H7 (cell line): ENCODE measurements around the gene CLEC3B. TPM values are rescaled to one million over a fixed set of nuclear protein-coding genes. Genes with fewer than 3 reads are reported as not detected.

Source experiments
- DNase-seq: peaks from one replicate; pipeline ENCODE4 v3.0.0; 2012
- H3K27me3 ChIP-seq: 2 replicates; pipeline ENCODE4 v1.6.0; 2011; ENCODE audit warnings: mild to moderate bottlenecking, low read length; ENCODE audit not compliant: control insufficient read depth, insufficient read depth
- H3K36me3 ChIP-seq: replicated peaks from 2 replicates; pipeline ENCODE4 v1.5.1; 2011; ENCODE audit warnings: low read length; ENCODE audit not compliant: control insufficient read depth, insufficient read depth
- H3K4me3 ChIP-seq: 2 replicates; pipeline ENCODE4 v1.5.1; 2011; ENCODE audit warnings: low read depth, mild to moderate bottlenecking, control low read depth, low read length, moderate library complexity; ENCODE audit not compliant: insufficient read depth
- total RNA-seq: library from RNA; depleted of rRNA; stranded (reverse); fragments of >200 nt; shearing (Covaris generic); gene quantifications from 2 replicates; pipeline ENCODE4 v1.2.3, GENCODE V29; 2014

CLEC3B gene
- total RNA-seq, 1 experiment from 2014 or later: not detected

GRCh38 chr3:45016916-45017315, 9.2 kb upstream of the CLEC3B start:
- no peak overlapping the region for H3K4me3 ChIP-seq
- no peak for DNase-seq
- peaks cover 5% of the 10 kb centered on the region for H3K36me3 ChIP-seq
- no peaks in the 10 kb centered on the region for H3K27me3 ChIP-seq

GRCh38 chr3:45017821-45018220, 8.3 kb upstream of the CLEC3B start:
- no peaks in the 10 kb centered on the region for H3K27me3 ChIP-seq
- no peak for DNase-seq
- H3K4me3 ChIP-seq: no peak overlapping the region
- H3K36me3 ChIP-seq: peaks cover 3% of the 10 kb centered on the region

GRCh38 chr3:45020534-45020933, 5.6 kb upstream of the CLEC3B start:
- Histone ChIP-seq H3K27me3 (no peaks in the 10 kb centered on the region), H3K4me3 (no peak overlapping the region), H3K36me3 (no peaks in the 10 kb centered on the region; the same call in 1 of the 2 replicates)
- DNase-seq: no peak

DNA sequence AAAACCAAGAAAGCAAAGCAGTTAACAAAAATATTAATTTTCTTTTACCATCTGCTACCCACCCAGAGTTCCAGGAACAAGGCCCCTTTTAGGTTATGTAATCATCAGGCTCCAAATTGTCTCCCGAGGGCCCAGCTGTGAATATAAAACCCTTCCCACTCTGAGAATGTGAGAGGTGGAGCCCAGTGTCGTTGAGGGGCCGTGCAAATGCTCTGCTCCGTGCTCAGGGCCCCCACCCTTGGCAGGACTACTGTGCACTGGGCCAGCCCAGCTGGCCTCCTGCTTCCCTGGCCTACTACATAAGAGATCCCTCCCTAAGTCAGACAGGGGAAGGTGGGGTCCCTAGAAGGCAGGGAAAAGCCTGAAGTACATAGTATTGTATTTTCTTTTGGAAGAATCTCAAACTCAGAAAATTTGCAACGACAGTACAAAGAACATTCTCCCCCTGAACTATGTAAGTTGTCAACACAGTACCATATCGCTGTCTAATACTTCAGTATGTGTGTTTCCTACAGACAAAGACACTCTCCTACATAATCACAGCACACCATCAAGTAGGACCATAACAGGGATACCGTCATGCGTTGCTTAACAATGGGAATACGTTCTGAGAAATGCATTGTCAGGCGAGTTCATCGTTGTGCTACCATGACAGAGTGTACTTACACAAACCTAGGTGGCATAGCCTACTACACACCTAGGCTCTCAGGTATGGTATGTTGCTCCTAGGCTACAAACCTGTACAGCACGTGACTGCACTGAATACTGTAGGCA, 4.4 kb upstream of the CLEC3B start:
- Histone ChIP-seq H3K27me3 (no peaks in the 10 kb centered on the region), H3K4me3 (no peak overlapping the region), H3K36me3 (no peaks in the 10 kb centered on the region; the same call in 1 of the 2 replicates)
- no peak for DNase-seq

GRCh38 chr3:45023675-45024074, 2.4 kb upstream of the CLEC3B start:
- H3K4me3 ChIP-seq: no peak overlapping the region
- DNase-seq: no peak
- H3K36me3 ChIP-seq: no peaks in the 10 kb centered on the region
- no peaks in the 10 kb centered on the region for H3K27me3 ChIP-seq

DNA sequence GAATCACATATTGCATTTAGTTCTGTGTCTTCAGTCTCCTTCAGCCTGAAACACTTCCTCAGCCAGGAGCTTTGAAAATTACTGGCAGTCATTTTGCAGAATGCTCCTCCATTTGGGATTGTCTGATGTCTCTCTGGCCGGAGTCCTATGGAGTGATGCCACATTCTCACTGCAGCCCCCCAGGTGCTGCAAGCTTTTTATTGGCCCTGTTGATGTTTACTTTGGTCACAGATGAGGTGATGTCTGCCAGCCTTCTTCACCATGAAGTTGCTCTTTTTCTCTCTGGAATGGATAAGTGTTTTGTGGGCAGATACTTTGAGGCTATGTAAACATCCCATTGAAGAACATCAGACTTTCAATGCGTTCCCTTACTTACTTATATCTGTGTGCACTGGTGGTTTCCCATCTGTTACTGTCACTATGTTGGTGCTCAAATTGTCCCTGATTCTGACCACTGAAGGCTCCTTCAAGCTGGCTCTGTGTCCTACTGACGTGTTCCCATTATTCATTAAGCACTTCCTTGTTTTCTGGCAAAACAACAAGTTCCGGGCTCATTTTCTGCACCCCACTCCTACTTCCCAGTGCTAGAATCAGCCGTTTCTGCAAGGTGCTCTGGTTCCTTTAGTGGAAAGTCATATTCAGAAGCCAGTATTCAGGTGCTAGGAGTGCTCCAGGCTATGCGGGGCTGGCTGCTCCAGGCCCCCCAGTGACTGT, 1.4 kb upstream of the CLEC3B start:
- DNase-seq: no peak
- Histone ChIP-seq H3K27me3 (no peaks in the 10 kb centered on the region), H3K36me3 (no peaks in the 10 kb centered on the region), H3K4me3 (no peak overlapping the region)

GRCh38 chr3:45026957-45027356, 854 bp downstream of the CLEC3B start:
- DNase-seq: peak; percentile 57
- H3K27me3 ChIP-seq: no peaks in the 10 kb centered on the region
- no peak overlapping the region for H3K4me3 ChIP-seq
- no peaks in the 10 kb centered on the region for H3K36me3 ChIP-seq

DNA sequence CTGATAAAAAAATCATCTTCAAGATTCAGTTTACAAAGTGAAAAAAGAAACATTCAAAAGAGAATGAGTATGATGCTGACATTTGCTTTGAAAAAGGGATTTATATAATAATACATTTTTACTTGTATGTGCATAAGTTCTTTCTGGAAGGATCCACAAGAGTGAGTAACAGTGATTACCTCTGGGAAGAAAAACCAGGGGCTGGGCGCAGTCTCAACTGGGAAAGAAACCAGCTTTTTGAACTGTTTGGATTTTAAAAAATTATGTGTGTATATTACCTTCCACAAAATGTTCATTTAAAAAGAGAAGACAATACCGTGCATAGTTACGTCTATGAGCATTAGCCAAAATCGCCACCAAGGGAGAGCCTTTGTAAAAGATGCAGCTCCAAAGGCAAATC, 1.3 kb downstream of the CLEC3B start:
- Histone ChIP-seq H3K4me3 (no peak overlapping the region), H3K27me3 (no peaks in the 10 kb centered on the region), H3K36me3 (no peaks in the 10 kb centered on the region)
- no peak for DNase-seq

- no peak overlapping the region for H3K4me3 ChIP-seq
- H3K36me3 ChIP-seq: no peaks in the 10 kb centered on the region
- no peak for DNase-seq
- H3K27me3 ChIP-seq: no peaks in the 10 kb centered on the region
Measured at GRCh38 chr3:45029216-45029615, 3.1 kb downstream of the CLEC3B start.

GRCh38 chr3:45029661-45030060, 3.6 kb downstream of the CLEC3B start:
- DNase-seq: no peak
- Histone ChIP-seq H3K27me3 (no peaks in the 10 kb centered on the region), H3K36me3 (no peaks in the 10 kb centered on the region), H3K4me3 (no peak overlapping the region)

DNA sequence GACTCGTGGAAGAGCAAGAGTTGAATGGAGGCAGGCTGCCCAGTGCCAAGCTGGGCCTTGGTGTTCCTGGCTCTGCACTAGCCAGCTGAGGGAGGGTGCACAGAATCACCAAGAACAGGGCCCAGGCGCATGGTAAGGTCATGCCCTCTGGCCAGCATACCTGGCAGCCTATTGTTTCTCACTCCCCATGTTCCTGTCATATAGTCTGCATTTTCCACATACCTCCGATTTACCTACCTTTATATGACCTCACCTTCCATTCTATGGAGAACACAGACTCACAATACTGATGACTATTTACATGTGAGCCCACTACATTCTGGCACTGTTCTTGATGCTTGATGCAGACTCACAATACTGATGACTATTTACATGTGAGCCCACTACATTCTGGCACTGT, 5.4 kb downstream of the CLEC3B start:
- no peaks in the 10 kb centered on the region for H3K36me3 ChIP-seq
- no peak overlapping the region for H3K4me3 ChIP-seq
- no peak for DNase-seq
- peaks cover 11% of the 10 kb centered on the region; the same call in 1 of the 2 replicates for H3K27me3 ChIP-seq

DNA sequence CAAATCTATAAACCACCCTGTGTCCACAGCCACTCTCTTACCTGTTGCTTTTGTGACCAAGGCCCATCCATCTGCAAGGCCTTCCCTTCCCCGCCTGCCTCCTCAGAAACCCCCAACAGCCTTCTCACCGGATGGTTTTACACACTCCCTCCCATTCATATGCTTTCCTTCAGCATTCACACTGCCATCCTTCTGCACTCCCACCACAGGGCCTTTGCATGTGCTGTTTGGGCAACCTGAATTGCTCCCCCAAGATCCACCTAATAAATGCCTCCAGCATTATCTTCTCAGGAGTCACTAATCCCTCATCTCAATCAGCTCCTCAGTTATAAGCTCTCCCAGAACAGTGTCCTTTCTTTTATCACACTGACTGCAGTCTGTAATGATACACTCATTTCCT, 6.0 kb downstream of the CLEC3B start:
- DNase-seq: no peak
- H3K4me3 ChIP-seq: no peak overlapping the region
- H3K36me3 ChIP-seq: no peaks in the 10 kb centered on the region
- H3K27me3 ChIP-seq: peaks cover 14% of the 10 kb centered on the region; the same call in 1 of the 2 replicates

- no peak overlapping the region for H3K4me3 ChIP-seq
- peaks cover 14% of the 10 kb centered on the region; the same call in 1 of the 2 replicates for H3K27me3 ChIP-seq
- no peak for DNase-seq
- H3K36me3 ChIP-seq: no peaks in the 10 kb centered on the region
Measured at GRCh38 chr3:45033791-45034190, 7.7 kb downstream of the CLEC3B start.

GRCh38 chr3:45034612-45035252, 8.6 kb downstream of the CLEC3B start:
- Histone ChIP-seq H3K4me3 (no peak overlapping the region), H3K36me3 (no peaks in the 10 kb centered on the region), H3K27me3 (peaks cover 14% of the 10 kb centered on the region; the same call in 1 of the 2 replicates)
- no peak for DNase-seq
